GM12874 (cell line): ENCODE results near the gene C21orf91.

Source experiments
- CTCF ChIP-seq: IDR thresholded peaks from 2 replicates; pipeline ENCODE4 v1.5.1; 2011; ENCODE audit warnings: low read depth, mild to moderate bottlenecking, control low read depth, low read length, moderate library complexity; ENCODE audit not compliant: insufficient read depth

The C21orf91 gene

GRCh38 chr21:17783003-17783402 lies 36.2 kb downstream of the C21orf91 start:
- no peak for TF ChIP-seq CTCF

- TF ChIP-seq CTCF = no peak
Measured at GRCh38 chr21:17782051-17782450, 37.1 kb downstream of the C21orf91 start.

GRCh38 chr21:17781524-17781923 lies 37.6 kb downstream of the C21orf91 start:
- TF ChIP-seq CTCF = no peak

- TF ChIP-seq CTCF = no peak
Measured at GRCh38 chr21:17780539-17780938, 38.6 kb downstream of the C21orf91 start.

GRCh38 chr21:17779980-17780379 lies 39.2 kb downstream of the C21orf91 start:
- no peak for TF ChIP-seq CTCF

- TF ChIP-seq CTCF = no peak
Measured at GRCh38 chr21:17779496-17779895, 39.7 kb downstream of the C21orf91 start.

- TF ChIP-seq CTCF = no peak
Measured at GRCh38 chr21:17777072-17777765, 41.9 kb downstream of the C21orf91 start.
